HepG2 (cell line): Measurements from ENCODE around the gene CAMKV. TPM values are rescaled to one million over a fixed set of nuclear protein-coding genes. Genes with fewer than 3 reads are reported as not detected.

ENCODE experiments used
- ATAC-seq: fragments of 200-7000 bp; cut with Tn5 transposase; 3 replicates; pipeline ENCODE4 v1.9.1; 2020; ENCODE audit warnings: mild to moderate bottlenecking, moderate library complexity
- BruUV-seq: library from RNA; stranded (reverse); fragments of 400-500 nt; replicated peaks from 2 replicates; lab custom pipeline; 2021; lab: Mats Ljungman, UMichigan
- CTCF ChIA-PET: fragments of 300-600 bp; formaldehyde crosslinking; extraction: SDS; loops from one replicate; lab custom pipeline; 2021; ENCODE audit warnings: low total read pairs, inconsistent platforms, low intra/inter-chr PET ratio; lab: Yijun Ruan, JAX
- POLR2A ChIA-PET: fragments of 350-600 bp; sonication (Branson Sonifier 250); formaldehyde crosslinking; loops from one replicate; lab custom pipeline; 2020; ENCODE audit warnings: antibody characterized with exemption, inconsistent platforms; lab: Yijun Ruan, JAX
- DNase-seq: peaks from one replicate; pipeline ENCODE4 v3.0.0-alpha.2; 2015; ENCODE audit warnings: low spot score
- FAIRE-seq: peaks from 3 replicates; lab custom pipeline; 2011; peaks lifted over from hg19 to GRCh38; lab: Jason Lieb, UNC
- H2AFZ ChIP-seq: one replicate; pipeline ENCODE4 v1.6.1; 2011; ENCODE audit warnings: low read length, inconsistent platforms
- H3K27ac ChIP-seq: fragments of 300-600 bp; 3 replicates; pipeline ENCODE4 v1.8.0; 2011; ENCODE audit warnings: mixed run types, mild to moderate bottlenecking, mixed read lengths, low read length, inconsistent platforms; ENCODE audit not compliant: insufficient read depth; ENCODE audit errors: extremely low read length
- H3K27me3 ChIP-seq, 2 experiments: fragments of 200-600 bp in 1 of 2; 2 replicates in 1 of 2; 3 replicates in 1 of 2; pipeline versions ENCODE4 v1.6.0 to v1.8.0; 2011; ENCODE audit warnings: low read length in 2 of 2, mild to moderate bottlenecking in 2 of 2, moderate library complexity in 2 of 2, inconsistent platforms in 1 of 2; ENCODE audit not compliant: insufficient read depth in 2 of 2, control insufficient read depth in 1 of 2
- H3K36me3 ChIP-seq, 2 experiments: fragments of 200-600 bp in 1 of 2; replicated peaks in 1 of 2; 2 replicates in 1 of 2; 3 replicates in 1 of 2; pipeline versions ENCODE4 v1.5.1 to v1.8.0; 2011; ENCODE audit warnings: low read length in 2 of 2, inconsistent platforms in 1 of 2; ENCODE audit not compliant: insufficient read depth in 2 of 2, control insufficient read depth in 1 of 2
- H3K4me1 ChIP-seq: 2 replicates; pipeline ENCODE4 v1.5.1; 2012; ENCODE audit warnings: low read length, inconsistent platforms; ENCODE audit not compliant: insufficient read depth
- H3K4me2 ChIP-seq: 2 replicates; pipeline ENCODE4 v1.6.0; 2011; ENCODE audit warnings: low read depth, low read length, inconsistent platforms
- H3K4me3 ChIP-seq, 3 experiments: fragments of 200-600 bp in 1 of 3; sonication (generic), shearing (Covaris generic) in 1 of 3; replicated peaks in 1 of 3; 2 replicates each; pipeline ENCODE4 v1.5.1; 2011 to 2016; ENCODE audit warnings: low read length in 3 of 3, inconsistent platforms in 2 of 3, low read depth in 2 of 3, mild to moderate bottlenecking in 2 of 3, control low read depth in 1 of 3, mixed read lengths in 1 of 3; ENCODE audit not compliant: insufficient read depth in 1 of 3
- H3K79me2 ChIP-seq: one replicate; pipeline ENCODE4 v1.6.1; 2011; ENCODE audit warnings: low read length, inconsistent platforms; ENCODE audit not compliant: insufficient read depth
- H3K9ac ChIP-seq: 2 replicates; pipeline ENCODE4 v1.6.0; 2011; ENCODE audit warnings: mild to moderate bottlenecking, low read depth, low read length, inconsistent platforms; ENCODE audit not compliant: insufficient read depth
- H3K9me3 ChIP-seq: 2 replicates; pipeline ENCODE4 v1.5.1; 2012; ENCODE audit warnings: mild to moderate bottlenecking, low read length
- H4K20me1 ChIP-seq: 2 replicates; pipeline ENCODE4 v1.6.0; 2011; ENCODE audit warnings: inconsistent platforms, mild to moderate bottlenecking, low read length, moderate library complexity; ENCODE audit not compliant: insufficient read depth
- CAMTA2 ChIP-seq: sonication (generic); formaldehyde crosslinking; IDR thresholded peaks from 2 replicates; pipeline ENCODE4 v1.4.0; 2020; ENCODE audit warnings: mild to moderate bottlenecking, missing genetic modification reagents, borderline replicate concordance
- MEIS1 ChIP-seq: sonication (generic); formaldehyde crosslinking; IDR thresholded peaks from 2 replicates; pipeline ENCODE4 v1.9.0; 2021; ENCODE audit warnings: mild to moderate bottlenecking, missing genetic modification reagents, moderate library complexity, borderline replicate concordance
- ZNF225 ChIP-seq: sonication (generic); formaldehyde crosslinking; IDR thresholded peaks from 2 replicates; pipeline ENCODE4 v1.4.0; 2020; ENCODE audit warnings: mild to moderate bottlenecking, missing genetic modification reagents
- ZNF350 ChIP-seq: sonication (generic); formaldehyde crosslinking; IDR thresholded peaks from 2 replicates; pipeline ENCODE4 v1.4.0; 2020; ENCODE audit warnings: mild to moderate bottlenecking, low read depth, missing genetic modification reagents, borderline replicate concordance
- ZNF768 ChIP-seq: sonication (generic); formaldehyde crosslinking; IDR thresholded peaks from 2 replicates; pipeline ENCODE4 v1.4.0; 2020; ENCODE audit warnings: missing genetic modification reagents
- WGBS: methylation state at CpG from one replicate; pipeline ENCODE4 v1.1.6; 2017; ENCODE audit warnings: low lambda C conversion rate; 5-methylcytosine and 5-hydroxymethylcytosine counted together
- in situ Hi-C: cut with HindIII; loops from 2 replicates; pipeline ENCODE4 v1.10.0; 2017; ENCODE audit warnings: low pct_unique_long_range_greater_than_20kb; ENCODE audit not compliant: extremely low pct_ligation_motif_present
- intact Hi-C: fragments of 100-400 bp; cut with micrococcal nuclease; formaldehyde crosslinking; loops from one replicate; pipeline ENCODE4 v1.10.0; 2022; ENCODE audit not compliant: unreplicated experiment
- polyA plus RNA-seq, 8 experiments: library from polyadenylated mRNA; depleted of rRNA in 3 of 8; stranded (reverse) in 7 of 8; unstranded in 1 of 8; fragments of >200 nt; fragmentation: Illumina TruSeq in 4 of 8; extraction: Trizol in 4 of 8; gene quantifications; 2 replicates each; pipeline versions ENCODE4 v1.2.1 to v1.2.3, GENCODE V29; 2011 to 2016; ENCODE audit warnings: low read depth in 4 of 8, missing spikeins in 1 of 8, mixed read lengths in 1 of 8; ENCODE audit not compliant: insufficient read depth in 1 of 8
- small RNA-seq, 3 experiments: library from RNA; depleted of rRNA; stranded (forward); fragments of <200 nt; gene quantifications; one replicate each; pipeline ENCODE3, GENCODE V24; 2012; ENCODE audit warnings: low read depth in 2 of 3, low replicate concordance in 1 of 3; ENCODE audit not compliant: insufficient read length in 3 of 3, insufficient read depth in 2 of 3
- total RNA-seq, 5 experiments: library from RNA; depleted of rRNA; stranded (reverse); fragments of >200 nt; fragmentation: Illumina TruSeq; extraction: Trizol; gene quantifications; 2 replicates each; pipeline ENCODE4 v1.2.3, GENCODE V29; 2016; ENCODE audit warnings: low read depth in 1 of 5
- TF ChIP-seq, protein P1 (sequence below): sonication (generic); formaldehyde crosslinking; IDR thresholded peaks from 2 replicates; pipeline ENCODE4 v1.4.0; 2020; ENCODE audit warnings: missing genetic modification reagents
- TF ChIP-seq, protein P2 (sequence below): sonication (generic); formaldehyde crosslinking; IDR thresholded peaks from 2 replicates; pipeline ENCODE4 v1.4.0; 2020; ENCODE audit warnings: missing genetic modification reagents
- TF ChIP-seq, protein P3 (sequence below): sonication (generic); formaldehyde crosslinking; IDR thresholded peaks from 2 replicates; pipeline ENCODE4 v1.5.0; 2020; ENCODE audit warnings: missing genetic modification reagents, mild to moderate bottlenecking, borderline replicate concordance

Gene CAMKV
- total and polyA plus RNA-seq, 2 of the 13 experiments (the other 11 are each of a cell fraction or from before 2014, with no cell fraction given) = 0.13 to 0.15 TPM

DNA sequence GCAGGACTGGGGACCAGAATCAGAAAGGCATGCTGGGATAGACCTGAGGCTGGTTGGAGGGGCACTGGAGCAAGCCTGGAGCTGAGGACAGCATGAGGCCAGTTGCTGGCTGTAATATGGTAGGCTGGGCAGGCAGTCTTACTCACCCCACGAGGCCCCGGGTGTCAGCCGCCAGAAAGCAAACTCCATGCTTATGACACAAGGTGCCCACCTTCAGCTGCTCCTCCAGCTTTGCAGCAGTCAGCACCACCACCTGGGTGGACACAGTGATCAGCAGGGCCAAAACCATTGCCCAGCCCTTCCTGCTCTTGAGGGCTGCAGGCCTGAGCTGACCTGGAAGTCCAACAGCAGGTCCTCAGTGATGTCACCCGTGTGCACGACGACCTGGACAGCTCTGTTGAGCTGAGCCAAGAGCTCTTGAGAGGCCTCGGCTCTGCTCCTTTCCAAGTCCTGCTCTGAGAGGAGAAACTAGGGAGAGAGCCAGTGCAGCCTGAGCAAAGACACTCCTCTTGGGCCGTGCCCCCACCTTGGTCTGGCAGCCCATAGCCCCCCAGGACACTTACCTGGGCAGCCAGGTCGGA lies 56.7 kb downstream of the CAMKV start:
- Histone ChIP-seq H3K9ac (peak overlapping the region; percentile 57), H4K20me1 (no peaks in the 10 kb centered on the region), H3K4me3 (peak overlapping the region; percentile 48 to 67 (median 56); a peak in 5 of 6 replicates), H3K79me2 (no peaks in the 10 kb centered on the region), H3K4me1 (peaks cover 23% of the 10 kb centered on the region), H3K27ac (peak overlapping the region; percentile 64), H3K9me3 (no peaks in the 10 kb centered on the region), H2AFZ (no peak overlapping the region), H3K4me2 (peak overlapping the region; percentile 80), H3K36me3 (no peaks in the 10 kb centered on the region; a peak in 1 of 5 replicates), H3K27me3 (no peaks in the 10 kb centered on the region)
- BruUV-seq = no TSS peak
- POLR2A ChIA-PET = interaction anchor here (0.6 to 1.8 kb wide), 10 partner anchors 7 to 273 kb away, joined by 3 to 15 read pairs (median 4); partner anchors contain the start of genes INKA1, IP6K1 and MON1A
- WGBS = 60% methylated on average over 1 of the region's 9 CpGs
- CTCF ChIA-PET = no interaction called here
- in situ Hi-C loops (no loop called here), intact Hi-C loops (no loop called here)
- ATAC-seq = peak; percentile 41
- no peak for DNase-seq
- TF ChIP-seq CAMTA2 (CRISPR knock-in tag) (no peak), MEIS1 (CRISPR knock-in tag) (peak; percentile 12; the same call in 1 of the 2 replicates), ZNF350 (CRISPR knock-in tag) (0 out of 2 replicates have a peak, but pooled peaks have one; percentile 27), ZNF768 (CRISPR knock-in tag) (peak; percentile 8; the same call in 1 of the 2 replicates), ZNF225 (peak; percentile 26; the same call in 1 of the 2 replicates)
- TF ChIP-seq, protein P1, sequence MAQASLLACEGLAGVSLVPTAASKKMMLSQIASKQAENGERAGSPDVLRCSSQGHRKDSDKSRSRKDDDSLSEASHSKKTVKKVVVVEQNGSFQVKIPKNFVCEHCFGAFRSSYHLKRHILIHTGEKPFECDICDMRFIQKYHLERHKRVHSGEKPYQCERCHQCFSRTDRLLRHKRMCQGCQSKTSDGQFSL (CRISPR knock-in tag) = no peak
- TF ChIP-seq, protein P2, sequence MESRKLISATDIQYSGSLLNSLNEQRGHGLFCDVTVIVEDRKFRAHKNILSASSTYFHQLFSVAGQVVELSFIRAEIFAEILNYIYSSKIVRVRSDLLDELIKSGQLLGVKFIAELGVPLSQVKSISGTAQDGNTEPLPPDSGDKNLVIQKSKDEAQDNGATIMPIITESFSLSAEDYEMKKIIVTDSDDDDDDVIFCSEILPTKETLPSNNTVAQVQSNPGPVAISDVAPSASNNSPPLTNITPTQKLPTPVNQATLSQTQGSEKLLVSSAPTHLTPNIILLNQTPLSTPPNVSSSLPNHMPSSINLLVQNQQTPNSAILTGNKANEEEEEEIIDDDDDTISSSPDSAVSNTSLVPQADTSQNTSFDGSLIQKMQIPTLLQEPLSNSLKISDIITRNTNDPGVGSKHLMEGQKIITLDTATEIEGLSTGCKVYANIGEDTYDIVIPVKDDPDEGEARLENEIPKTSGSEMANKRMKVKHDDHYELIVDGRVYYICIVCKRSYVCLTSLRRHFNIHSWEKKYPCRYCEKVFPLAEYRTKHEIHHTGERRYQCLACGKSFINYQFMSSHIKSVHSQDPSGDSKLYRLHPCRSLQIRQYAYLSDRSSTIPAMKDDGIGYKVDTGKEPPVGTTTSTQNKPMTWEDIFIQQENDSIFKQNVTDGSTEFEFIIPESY (CRISPR knock-in tag) = 0 out of 2 replicates have a peak, but pooled peaks have one; percentile 25
- TF ChIP-seq, protein P3, sequence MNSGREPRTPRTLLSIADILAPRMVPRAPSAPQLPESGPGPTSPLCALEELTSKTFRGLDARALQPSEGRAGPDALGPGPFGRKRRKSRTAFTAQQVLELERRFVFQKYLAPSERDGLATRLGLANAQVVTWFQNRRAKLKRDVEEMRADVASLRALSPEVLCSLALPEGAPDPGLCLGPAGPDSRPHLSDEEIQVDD = 0 out of 2 replicates have a peak, but pooled peaks have one; percentile 47
- no peak for FAIRE-seq

Small RNA genes lying within 50 kb of the gene (small RNA-seq; reads per million reads assigned to genes)
- 0 reads per million in 3 experiments for gene RN7SL217P

Other genes starting within 250 kb of the CAMKV start
- 116 and 130 TPM in 2 replicates for gene APEH, start 195.6 kb downstream of the CAMKV start, total RNA-seq (2016; rRNA removed; fragmentation: Illumina TruSeq; extraction: Trizol)
- 116 and 123 TPM in 2 replicates for gene APEH, start 195.6 kb downstream of the CAMKV start, polyA plus RNA-seq (2011; rRNA removed)
- gene MST1, start 180.4 kb downstream of the CAMKV start, total RNA-seq (2016; rRNA removed; fragmentation: Illumina TruSeq; extraction: Trizol) = 26.7 and 189 TPM in 2 replicates
- 452 and 686 TPM in 2 replicates for gene MST1, start 180.4 kb downstream of the CAMKV start, polyA plus RNA-seq (2011; rRNA removed)
- 16.1 and 29.9 TPM in 2 replicates for gene RNF123, start 180.3 kb downstream of the CAMKV start, total RNA-seq (2016; rRNA removed; fragmentation: Illumina TruSeq; extraction: Trizol)
- gene RNF123, start 180.3 kb downstream of the CAMKV start, polyA plus RNA-seq (2011; rRNA removed) = 82.2 and 91.9 TPM in 2 replicates
- 0.35 TPM in 1 of 2 replicates, not detected in the other for gene AMIGO3, start 150.2 kb downstream of the CAMKV start, total RNA-seq (2016; rRNA removed; fragmentation: Illumina TruSeq; extraction: Trizol)
- 0.21 TPM in 1 of 2 replicates, not detected in the other for gene AMIGO3, start 150.2 kb downstream of the CAMKV start, polyA plus RNA-seq (2011; rRNA removed)
- gene GMPPB, start 146.0 kb downstream of the CAMKV start, total RNA-seq (2016; rRNA removed; fragmentation: Illumina TruSeq; extraction: Trizol) = 21.7 and 23.1 TPM in 2 replicates
- 6.5 and 9.1 TPM in 2 replicates for gene GMPPB, start 146.0 kb downstream of the CAMKV start, polyA plus RNA-seq (2011; rRNA removed)
- gene IP6K1, start 83.4 kb downstream of the CAMKV start, total RNA-seq (2016; rRNA removed; fragmentation: Illumina TruSeq; extraction: Trizol) = 17.7 and 20.0 TPM in 2 replicates
- gene IP6K1, start 83.4 kb downstream of the CAMKV start, polyA plus RNA-seq (2011; rRNA removed) = 29.7 and 38.8 TPM in 2 replicates
- not detected in 2 replicates for gene CDHR4, start 70.0 kb downstream of the CAMKV start, total RNA-seq (2016; rRNA removed; fragmentation: Illumina TruSeq; extraction: Trizol)
- 0.21 and 0.26 TPM in 2 replicates for gene CDHR4, start 70.0 kb downstream of the CAMKV start, polyA plus RNA-seq (2011; rRNA removed)
- gene INKA1, start 66.6 kb downstream of the CAMKV start, total RNA-seq (2016; rRNA removed; fragmentation: Illumina TruSeq; extraction: Trizol) = 0.22 TPM in 1 of 2 replicates, not detected in the other
- 0.41 and 0.77 TPM in 2 replicates for gene INKA1, start 66.6 kb downstream of the CAMKV start, polyA plus RNA-seq (2011; rRNA removed)
- gene UBA7, start 56.0 kb downstream of the CAMKV start, total RNA-seq (2016; rRNA removed; fragmentation: Illumina TruSeq; extraction: Trizol) = 5.8 and 9.5 TPM in 2 replicates
- 16.5 and 20.2 TPM in 2 replicates for gene UBA7, start 56.0 kb downstream of the CAMKV start, polyA plus RNA-seq (2011; rRNA removed)
- gene TRAIP, start 13.3 kb downstream of the CAMKV start, total RNA-seq (2016; rRNA removed; fragmentation: Illumina TruSeq; extraction: Trizol) = 13.7 and 23.9 TPM in 2 replicates
- 13.9 and 15.1 TPM in 2 replicates for gene TRAIP, start 13.3 kb downstream of the CAMKV start, polyA plus RNA-seq (2011; rRNA removed)
- 0.11 and 0.13 TPM in 2 replicates for gene MST1R, start 34.0 kb upstream of the CAMKV start, total RNA-seq (2016; rRNA removed; fragmentation: Illumina TruSeq; extraction: Trizol)
- 0.72 and 0.77 TPM in 2 replicates for gene MST1R, start 34.0 kb upstream of the CAMKV start, polyA plus RNA-seq (2011; rRNA removed)
- 8.8 and 9.0 TPM in 2 replicates for gene MON1A, start 59.9 kb upstream of the CAMKV start, total RNA-seq (2016; rRNA removed; fragmentation: Illumina TruSeq; extraction: Trizol)
- gene MON1A, start 59.9 kb upstream of the CAMKV start, polyA plus RNA-seq (2011; rRNA removed) = 4.6 and 7.0 TPM in 2 replicates
- 51.6 and 86.1 TPM in 2 replicates for gene RBM6, start 70.2 kb upstream of the CAMKV start, total RNA-seq (2016; rRNA removed; fragmentation: Illumina TruSeq; extraction: Trizol)
- 72.7 and 90.4 TPM in 2 replicates for gene RBM6, start 70.2 kb upstream of the CAMKV start, polyA plus RNA-seq (2011; rRNA removed)
- 65.0 and 106 TPM in 2 replicates for gene RBM5, start 219.0 kb upstream of the CAMKV start, total RNA-seq (2016; rRNA removed; fragmentation: Illumina TruSeq; extraction: Trizol)
- 204 and 254 TPM in 2 replicates for gene RBM5, start 219.0 kb upstream of the CAMKV start, polyA plus RNA-seq (2011; rRNA removed)